ENCODE results near the gene MAD1L1. TPM values are rescaled to one million over a fixed set of nuclear protein-coding genes. Genes with fewer than 3 reads are reported as not detected.

The MAD1L1 gene
- 100 to 1,000 TPM; 157 to 160 TPM for total RNA-seq
- 59.0 TPM for polyA plus RNA-seq (2013, experiment 1 of 2)
- polyA plus RNA-seq (2013, experiment 2 of 2): 76.7 TPM
- total RNA-seq: 1.0 to 26.5 (median 9.4) reads per million in 172 experiments

DNA sequence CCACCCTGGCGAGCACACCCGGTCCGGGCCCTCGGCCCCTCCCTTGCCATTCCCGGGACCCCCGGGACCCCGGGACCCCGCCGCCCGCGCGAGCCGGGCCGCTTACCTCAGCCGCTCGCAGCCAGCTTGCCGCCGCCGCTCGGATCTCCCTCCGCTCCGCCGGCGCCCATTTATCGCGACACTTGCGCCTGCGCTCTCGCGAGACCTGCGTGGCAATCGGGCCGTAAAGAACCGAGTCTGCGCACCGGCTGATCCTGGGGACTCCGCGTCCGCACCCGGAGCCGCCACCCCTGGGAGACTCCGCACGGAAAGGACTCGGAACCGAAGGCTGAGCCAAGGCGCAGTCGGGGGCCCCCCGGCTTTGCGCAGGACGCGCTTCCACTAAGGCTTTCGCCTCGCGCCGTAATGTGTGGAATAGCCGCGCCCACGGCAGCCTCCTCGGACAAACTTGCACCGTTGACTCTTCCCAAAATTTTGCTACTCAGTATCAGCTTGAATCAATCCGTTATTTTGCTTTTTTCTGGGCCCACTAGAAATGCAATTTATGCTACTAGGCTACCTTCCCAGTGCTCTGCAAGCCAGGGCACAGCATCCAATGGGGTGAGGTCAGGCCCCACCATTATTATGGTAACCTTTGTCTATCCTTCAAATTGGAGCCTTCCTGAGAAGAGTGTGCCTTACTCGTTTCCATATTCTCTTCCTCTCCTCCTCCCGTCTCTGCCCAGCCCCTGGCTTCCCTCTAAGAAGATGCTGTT is at the start of gene MAD1L1:
MAD1L1 (minus strand) TSS at position 180 of the 755 bp plus-strand sequence. CDS start 2,812 bp downstream, outside the sequence.
- POLR2A ChIA-PET: interaction anchor here (0.6 to 2.0 kb wide), 4 partner anchors 9 to 313 kb away, joined by 3 to 12 read pairs (median 3); partner anchors contain the start of genes MRM2 and NUDT1
- peaks cover 36% of the 10 kb centered on the region for H3K4me1 Mint-ChIP-seq (ENCODE audit: low read depth)

DNA sequence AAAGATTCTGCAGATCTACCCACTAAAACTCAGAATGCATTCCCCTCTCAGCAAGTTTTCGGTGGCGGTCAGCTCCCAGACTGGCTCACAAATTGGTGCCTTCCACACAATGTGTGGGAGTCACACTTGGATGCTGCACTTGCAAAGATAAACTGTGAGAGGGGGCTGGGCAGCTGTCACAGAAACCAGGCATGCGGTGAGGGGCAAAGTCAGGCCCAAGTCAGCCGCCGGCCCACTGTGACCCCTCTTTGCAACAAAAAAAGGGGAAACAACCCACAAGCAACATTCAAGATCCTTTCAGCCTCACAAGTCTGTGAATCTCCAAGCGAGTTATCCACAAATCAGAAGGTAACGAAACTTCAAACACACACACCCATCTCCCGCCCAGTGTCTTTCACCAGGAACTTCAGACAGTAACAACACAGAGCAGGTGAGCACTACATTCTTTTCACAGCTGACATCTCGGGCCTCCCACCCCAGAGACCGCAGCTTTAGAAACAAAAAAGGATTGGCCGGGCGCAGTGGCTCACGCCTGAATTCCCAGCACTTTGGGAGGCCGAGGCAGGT is 49.5 kb upstream of the MAD1L1 start:
- Histone ChIP-seq H3K27me3 (ENCODE audit: control insufficient read depth in 1 of 2, insufficient read depth in 2 of 2, low read length in 2 of 2) (no peaks in the 10 kb centered on the region), H3K4me3 (ENCODE audit: low read length) (no peak overlapping the region), H3K27ac (ENCODE audit: low read depth in 1 of 2, low read length in 2 of 2) (no peak overlapping the region), H3K9me3 (ENCODE audit: control insufficient read depth in 1 of 2, insufficient read depth in 1 of 2, low read length in 2 of 2) (no peaks in the 10 kb centered on the region), H3K4me1 (ENCODE audit: insufficient read depth, low read length) (no peaks in the 10 kb centered on the region), H3K36me3 (ENCODE audit: insufficient read depth, low read length) (no peaks in the 10 kb centered on the region)
- intact Hi-C loops (cut with DNase I, micrococcal nuclease): no loop called here
- DNase-seq (no peak), ATAC-seq (ENCODE audit: poor library complexity) (no peak)
- TF ChIP-seq, protein P1, sequence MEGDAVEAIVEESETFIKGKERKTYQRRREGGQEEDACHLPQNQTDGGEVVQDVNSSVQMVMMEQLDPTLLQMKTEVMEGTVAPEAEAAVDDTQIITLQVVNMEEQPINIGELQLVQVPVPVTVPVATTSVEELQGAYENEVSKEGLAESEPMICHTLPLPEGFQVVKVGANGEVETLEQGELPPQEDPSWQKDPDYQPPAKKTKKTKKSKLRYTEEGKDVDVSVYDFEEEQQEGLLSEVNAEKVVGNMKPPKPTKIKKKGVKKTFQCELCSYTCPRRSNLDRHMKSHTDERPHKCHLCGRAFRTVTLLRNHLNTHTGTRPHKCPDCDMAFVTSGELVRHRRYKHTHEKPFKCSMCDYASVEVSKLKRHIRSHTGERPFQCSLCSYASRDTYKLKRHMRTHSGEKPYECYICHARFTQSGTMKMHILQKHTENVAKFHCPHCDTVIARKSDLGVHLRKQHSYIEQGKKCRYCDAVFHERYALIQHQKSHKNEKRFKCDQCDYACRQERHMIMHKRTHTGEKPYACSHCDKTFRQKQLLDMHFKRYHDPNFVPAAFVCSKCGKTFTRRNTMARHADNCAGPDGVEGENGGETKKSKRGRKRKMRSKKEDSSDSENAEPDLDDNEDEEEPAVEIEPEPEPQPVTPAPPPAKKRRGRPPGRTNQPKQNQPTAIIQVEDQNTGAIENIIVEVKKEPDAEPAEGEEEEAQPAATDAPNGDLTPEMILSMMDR (IDR thresholded peaks at IDR 0.05): no peak
- H3K9me3 Mint-ChIP-seq: no peaks in the 10 kb centered on the region
- H3K4me1 Mint-ChIP-seq (ENCODE audit: low read depth): no peaks in the 10 kb centered on the region
- no peaks in the 10 kb centered on the region for H3K27me3 Mint-ChIP-seq
- H3K36me3 Mint-ChIP-seq (ENCODE audit: low read depth): peaks cover 1% of the 10 kb centered on the region
- CTCF ChIA-PET: no interaction called here
- no peak overlapping the region for H3K4me3 Mint-ChIP-seq
- POLR2A ChIA-PET: no interaction called here
- H3K27ac Mint-ChIP-seq: no peak overlapping the region

More for the DNA sequence above, at the start of gene MAD1L1:
- H3K27ac Mint-ChIP-seq: peak within 1 kb of the TSS; percentile 70
- H3K4me1 ChIP-seq (ENCODE audit: insufficient read depth, low read length): peaks cover 34% of the 10 kb centered on the region
- H3K27me3 ChIP-seq (ENCODE audit: control insufficient read depth in 1 of 2, insufficient read depth in 2 of 2, low read length in 2 of 2): no peaks in the 10 kb centered on the region
- intact Hi-C loops (cut with DNase I, micrococcal nuclease): loop anchor here in 1 of 2 experiments (2.0 to 5.0 kb wide), 3 partner anchors 80 to 1069 kb away; partner anchors contain the start of genes BRAT1, IQCE and SDK1
- CTCF ChIA-PET: interaction anchor here (1.1 to 1.3 kb wide), 2 partner anchors 9 to 115 kb away, joined by 3 read pairs; partner anchors contain the start of genes MRM2 and NUDT1
- H3K36me3 Mint-ChIP-seq (ENCODE audit: low read depth): peaks cover 55% of the 10 kb centered on the region
- no peaks in the 10 kb centered on the region for H3K27me3 Mint-ChIP-seq
- H3K4me3 ChIP-seq (ENCODE audit: low read length): peak within 1 kb of the TSS; percentile 78
- peak within 1 kb of the TSS; percentile 94 for H3K4me3 Mint-ChIP-seq
- peak; percentile 91 for ATAC-seq (ENCODE audit: poor library complexity)
- H3K9me3 ChIP-seq (ENCODE audit: control insufficient read depth in 1 of 2, insufficient read depth in 1 of 2, low read length in 2 of 2): no peaks in the 10 kb centered on the region
- no peaks in the 10 kb centered on the region for H3K9me3 Mint-ChIP-seq
- TF ChIP-seq, protein P1 (IDR thresholded peaks at IDR 0.05): no peak
- H3K36me3 ChIP-seq (ENCODE audit: insufficient read depth, low read length): peaks cover 26% of the 10 kb centered on the region
- peak within 1 kb of the TSS in 1 of 2 donors; percentile 67 for H3K27ac ChIP-seq (ENCODE audit: low read depth in 1 of 2, low read length in 2 of 2)
- peak; percentile 81 to 94 (median 86) for DNase-seq

DNA sequence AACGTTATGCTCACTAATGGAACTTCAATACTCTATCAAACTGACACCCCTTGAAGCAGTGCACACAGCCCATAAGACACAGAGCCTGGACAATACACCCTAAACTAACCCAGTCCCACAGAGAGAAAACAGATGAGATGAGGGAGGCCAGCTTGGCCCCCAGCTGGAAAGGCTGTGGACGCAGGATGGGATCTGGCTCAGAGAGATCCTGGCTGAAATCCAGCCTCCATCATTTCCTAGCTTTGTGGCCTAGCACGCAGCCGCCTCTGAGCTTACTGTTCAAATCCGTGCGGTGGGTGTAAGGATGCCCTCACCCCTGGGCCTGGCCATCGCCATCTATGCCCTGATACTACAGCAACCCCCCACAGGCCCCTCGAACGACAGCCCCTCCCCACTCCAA is 48.8 kb upstream of the MAD1L1 start:
- no peak overlapping the region for H3K4me3 ChIP-seq (ENCODE audit: low read length)
- ChIA-PET CTCF (no interaction called here), POLR2A (no interaction called here)
- H3K9me3 ChIP-seq (ENCODE audit: control insufficient read depth in 1 of 2, insufficient read depth in 1 of 2, low read length in 2 of 2): no peaks in the 10 kb centered on the region
- H3K4me3 Mint-ChIP-seq: no peak overlapping the region
- no peaks in the 10 kb centered on the region for H3K27me3 ChIP-seq (ENCODE audit: control insufficient read depth in 1 of 2, insufficient read depth in 2 of 2, low read length in 2 of 2)
- H3K27ac Mint-ChIP-seq: no peak overlapping the region
- no peaks in the 10 kb centered on the region for H3K9me3 Mint-ChIP-seq
- ATAC-seq (ENCODE audit: poor library complexity) (no peak), DNase-seq (no peak)
- peaks cover 8% of the 10 kb centered on the region for H3K36me3 Mint-ChIP-seq (ENCODE audit: low read depth)
- H3K36me3 ChIP-seq (ENCODE audit: insufficient read depth, low read length): no peaks in the 10 kb centered on the region
- no peaks in the 10 kb centered on the region for H3K4me1 ChIP-seq (ENCODE audit: insufficient read depth, low read length)
- H3K27ac ChIP-seq (ENCODE audit: low read depth in 1 of 2, low read length in 2 of 2): no peak overlapping the region
- H3K27me3 Mint-ChIP-seq: no peaks in the 10 kb centered on the region
- H3K4me1 Mint-ChIP-seq (ENCODE audit: low read depth): no peaks in the 10 kb centered on the region
- TF ChIP-seq, protein P1 (IDR thresholded peaks at IDR 0.05): no peak
- intact Hi-C loops (cut with DNase I, micrococcal nuclease): no loop called here
